ENCODE data around the gene NTNG1.

NTNG1 gene

GRCh38 chr1:107343601-107344000 lies 202.8 kb downstream of the NTNG1 start:
- no peak for DNase-seq

DNA sequence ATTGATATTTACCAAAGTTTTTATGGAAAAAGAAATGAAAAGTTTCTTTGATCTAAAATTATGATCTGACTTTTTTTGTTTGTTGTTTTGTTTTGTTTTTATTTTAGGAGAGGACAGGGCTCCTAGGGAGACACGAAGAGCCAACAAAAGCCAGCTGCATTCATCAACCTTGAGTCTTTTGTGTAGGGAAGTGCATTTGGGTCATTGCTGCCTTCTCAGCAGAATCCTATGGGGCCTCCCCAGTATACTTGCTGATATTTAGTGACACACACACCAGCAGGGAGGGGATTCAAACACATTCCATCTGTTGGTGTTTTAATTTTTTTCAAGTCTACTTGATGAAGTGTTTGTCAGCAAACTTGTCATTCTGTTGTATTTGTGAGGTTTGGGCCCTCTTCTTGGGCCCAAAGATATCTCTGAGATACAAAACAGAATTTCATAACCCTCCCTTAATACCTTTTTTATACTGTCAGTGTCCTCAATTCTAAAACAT lies 203.5 kb downstream of the NTNG1 start:
- DNase-seq: no peak

GRCh38 chr1:107344836-107345235 lies 204.0 kb downstream of the NTNG1 start:
- DNase-seq: no peak

GRCh38 chr1:107352850-107353249 lies 212.0 kb downstream of the NTNG1 start:
- DNase-seq: no peak

GRCh38 chr1:107357376-107357775 lies 216.5 kb downstream of the NTNG1 start:
- no peak for DNase-seq

DNA sequence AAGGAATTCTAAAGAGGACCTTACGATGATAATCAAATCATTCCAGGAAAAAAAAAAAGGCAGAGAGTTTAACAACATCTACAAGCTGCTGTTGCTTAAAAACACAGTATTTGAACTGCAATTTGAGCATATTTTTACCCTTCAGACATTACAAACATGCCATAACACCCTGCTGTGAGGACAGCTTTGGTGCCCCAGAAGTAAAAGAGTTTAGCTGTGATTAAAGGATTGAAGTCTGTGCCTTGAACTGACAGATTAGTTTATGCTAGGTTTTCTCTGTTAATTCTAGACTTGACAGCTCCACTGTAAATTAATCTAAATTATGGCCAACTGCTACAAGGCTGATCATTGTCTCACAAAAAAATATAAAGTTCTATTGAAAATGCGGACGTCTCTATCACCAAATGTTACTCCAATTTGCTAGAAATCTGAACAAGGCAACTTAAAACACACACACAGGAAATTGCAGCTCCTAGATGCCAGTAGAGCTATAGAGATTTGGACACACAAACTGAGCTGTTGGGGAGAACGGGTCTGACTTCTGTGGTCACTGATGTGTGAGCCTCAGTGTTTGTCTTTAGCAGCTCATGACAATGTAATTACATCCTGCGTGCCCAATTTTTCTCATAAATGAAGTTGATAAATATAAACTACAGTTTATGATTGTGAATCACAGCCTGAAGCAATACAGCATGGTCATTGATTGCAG lies 217.9 kb downstream of the NTNG1 start:
- no peak for DNase-seq

DNA sequence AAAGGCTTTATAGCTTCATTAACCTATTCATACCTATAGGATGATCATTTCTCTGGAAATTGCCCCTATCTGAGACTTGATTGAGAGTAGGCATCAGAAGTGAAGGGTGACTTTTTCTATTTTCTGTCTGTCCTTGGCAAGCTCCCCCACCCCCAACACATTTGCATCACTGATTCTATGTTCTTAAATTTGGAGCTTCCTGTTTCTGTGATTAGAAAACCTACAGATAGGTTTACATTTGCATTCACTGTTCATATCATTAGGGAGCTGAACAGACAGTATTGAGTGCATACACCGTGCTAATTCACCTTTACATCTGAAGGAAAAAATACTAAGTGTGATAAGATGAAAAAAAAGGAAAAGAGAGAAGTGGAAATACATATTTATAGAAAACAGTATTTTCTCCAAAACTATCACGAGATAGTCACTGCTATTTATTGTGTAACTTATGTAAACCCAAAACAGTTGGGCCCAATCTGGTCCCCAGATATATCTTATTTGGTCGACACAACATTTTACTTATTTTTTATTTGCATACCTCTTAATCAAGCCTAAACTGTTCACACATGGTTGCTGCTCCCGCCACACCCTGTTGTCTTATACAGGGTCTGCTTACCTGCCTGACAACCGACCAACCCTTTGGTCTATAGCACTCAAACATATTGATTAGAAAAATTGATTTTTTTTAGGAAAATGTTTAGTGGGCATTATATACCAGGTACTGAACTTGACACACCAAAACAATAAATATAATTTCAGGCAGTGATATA lies 218.8 kb downstream of the NTNG1 start:
- DNase-seq: no peak

- no peak for DNase-seq
Observed at GRCh38 chr1:107362468-107363140, 221.8 kb downstream of the NTNG1 start.

- DNase-seq: no peak
Observed at GRCh38 chr1:107363154-107363553, 222.3 kb downstream of the NTNG1 start.

DNA sequence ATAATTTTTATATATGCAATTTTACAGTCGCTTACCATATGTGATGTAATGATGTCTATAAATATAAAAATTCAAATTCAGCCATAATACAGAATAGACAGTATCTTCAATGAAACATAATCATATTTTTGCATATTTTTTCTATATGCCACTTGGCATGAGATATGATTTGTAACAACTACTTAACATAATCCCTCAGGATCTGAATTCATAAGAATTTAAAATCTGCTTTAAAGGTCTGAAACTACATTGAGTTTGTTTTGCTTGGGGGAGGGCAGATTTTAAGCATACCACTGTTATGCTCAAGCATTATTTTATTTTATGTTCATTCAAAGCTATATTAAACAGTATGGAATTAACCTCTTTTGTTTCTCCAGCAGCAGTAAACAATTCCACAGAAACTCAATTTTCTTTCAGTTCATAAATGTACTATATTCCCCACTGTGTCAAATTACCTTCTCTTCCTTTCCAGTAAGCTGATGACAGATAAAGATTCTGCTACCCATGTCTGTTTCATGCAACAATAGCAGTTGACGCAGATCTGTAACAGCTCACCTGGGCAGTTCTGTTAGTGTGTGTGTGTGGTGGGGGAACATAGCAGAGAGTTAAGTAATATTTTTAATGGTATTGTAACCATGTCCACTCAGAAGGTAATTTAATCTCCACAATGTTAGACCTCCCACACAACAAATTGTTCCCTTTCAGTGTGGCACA lies 224.8 kb downstream of the NTNG1 start:
- DNase-seq: no peak

- DNase-seq: no peak
Observed at GRCh38 chr1:107378426-107378825, 237.6 kb downstream of the NTNG1 start.

DNA sequence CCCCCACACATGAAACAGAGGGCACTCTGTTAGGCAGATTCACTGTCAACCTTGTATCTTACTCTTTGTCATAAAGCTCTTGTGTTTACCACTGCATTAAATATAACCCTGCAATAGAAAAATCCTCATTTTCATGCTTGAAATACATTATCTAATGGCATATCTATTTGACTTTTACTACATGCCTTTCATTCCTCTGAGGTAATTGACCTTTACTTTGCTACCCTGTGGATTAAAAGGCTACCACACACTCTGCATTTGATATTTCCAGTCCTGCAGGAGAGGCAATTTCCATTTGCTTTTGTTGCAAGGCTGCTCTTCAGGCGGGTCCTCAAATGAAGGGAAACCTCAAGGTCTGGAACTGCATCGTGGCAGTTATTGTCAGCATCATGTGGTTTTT lies 238.0 kb downstream of the NTNG1 start:
- no peak for DNase-seq

GRCh38 chr1:107379826-107380225 lies 239.0 kb downstream of the NTNG1 start:
- no peak for DNase-seq

DNA sequence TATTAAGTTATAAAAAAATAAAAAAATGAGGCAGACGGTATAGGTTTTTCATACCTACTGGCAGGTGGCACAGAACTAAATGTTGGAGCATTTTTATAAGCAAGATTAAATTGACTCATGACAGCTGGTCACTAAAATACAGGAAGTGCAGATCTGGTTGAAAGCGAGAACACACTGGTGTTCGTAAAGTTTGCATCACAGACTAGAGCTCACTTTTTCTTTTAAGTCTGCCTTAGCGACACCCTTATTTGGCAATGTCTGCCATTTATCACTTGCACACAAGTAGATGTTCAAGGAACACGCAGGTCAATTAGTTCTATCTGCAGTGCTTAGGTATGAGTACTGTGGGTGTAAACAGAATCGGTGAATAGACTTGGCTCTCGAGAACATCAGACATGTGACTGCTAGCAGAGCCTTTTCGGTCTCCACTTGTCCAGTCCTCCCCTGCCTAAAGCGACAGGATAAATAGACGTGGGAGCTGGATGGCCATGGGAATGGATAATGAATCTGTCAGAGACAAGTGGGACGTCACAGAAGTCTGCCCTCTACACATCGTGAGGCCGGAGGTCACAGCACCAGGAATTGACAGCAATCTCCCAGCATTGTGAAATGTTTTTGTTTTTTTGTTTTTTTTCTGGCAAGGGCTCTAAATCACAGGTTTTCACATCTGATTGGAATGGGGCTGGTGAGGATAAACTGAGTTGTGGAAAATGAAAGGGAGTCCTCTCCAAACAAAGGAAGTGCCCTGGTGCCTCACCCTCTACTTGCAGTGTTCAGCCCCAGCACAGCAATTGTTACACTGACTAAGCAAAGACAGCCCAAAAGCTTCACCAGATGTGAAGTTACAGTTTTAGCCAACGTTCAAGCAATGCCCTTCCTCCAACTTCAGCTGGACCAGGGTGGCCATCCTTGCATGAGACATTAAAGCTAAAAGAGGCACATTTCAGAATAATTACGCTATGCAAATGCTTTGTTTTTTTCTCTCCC lies 248.9 kb downstream of the NTNG1 start:
- no peak for DNase-seq

DNA sequence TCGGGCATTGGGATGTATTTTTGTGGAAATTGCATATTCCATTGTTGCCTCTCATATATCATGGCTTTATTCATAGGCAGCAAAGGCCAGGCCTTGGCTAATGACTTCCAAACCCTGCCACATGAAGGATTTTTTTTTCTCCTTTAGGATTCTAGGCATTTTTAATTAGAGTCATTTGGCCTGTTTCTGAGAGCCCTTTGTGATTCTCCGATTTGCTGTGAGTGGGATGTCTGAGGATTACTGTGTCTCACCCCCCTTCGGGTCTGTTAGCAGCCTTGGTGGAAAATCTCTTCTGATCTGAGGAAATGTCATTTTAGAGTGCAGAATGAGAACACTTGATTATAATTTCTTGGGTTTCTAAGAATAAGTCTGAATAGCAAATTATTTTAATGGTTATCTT lies 253.5 kb downstream of the NTNG1 start:
- DNase-seq: no peak

DNA sequence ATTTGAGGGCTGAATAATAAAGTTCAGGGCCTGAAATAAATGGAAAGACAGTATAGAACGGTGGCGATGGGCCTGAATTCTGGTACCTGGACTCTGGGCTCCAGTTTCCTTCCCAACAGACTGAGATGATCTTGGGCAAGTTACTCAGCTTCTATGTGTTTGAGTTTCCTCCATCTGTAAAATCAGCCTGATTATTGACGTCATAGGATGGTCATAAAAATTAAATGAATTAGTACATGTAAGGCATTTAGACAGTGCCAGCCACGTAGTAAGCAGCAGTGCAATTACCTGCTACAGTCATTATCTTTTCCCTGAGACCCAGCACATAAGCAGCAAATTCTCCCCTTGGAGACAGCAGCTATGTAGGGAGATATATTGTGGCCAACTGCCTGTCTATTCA lies 260.9 kb downstream of the NTNG1 start:
- no peak for DNase-seq

GRCh38 chr1:107404756-107405155 lies 263.9 kb downstream of the NTNG1 start:
- no peak for DNase-seq

- DNase-seq: no peak
Observed at GRCh38 chr1:107405236-107405635, 264.4 kb downstream of the NTNG1 start.

- no peak for DNase-seq
Observed at GRCh38 chr1:107407011-107407410, 266.2 kb downstream of the NTNG1 start.

DNA sequence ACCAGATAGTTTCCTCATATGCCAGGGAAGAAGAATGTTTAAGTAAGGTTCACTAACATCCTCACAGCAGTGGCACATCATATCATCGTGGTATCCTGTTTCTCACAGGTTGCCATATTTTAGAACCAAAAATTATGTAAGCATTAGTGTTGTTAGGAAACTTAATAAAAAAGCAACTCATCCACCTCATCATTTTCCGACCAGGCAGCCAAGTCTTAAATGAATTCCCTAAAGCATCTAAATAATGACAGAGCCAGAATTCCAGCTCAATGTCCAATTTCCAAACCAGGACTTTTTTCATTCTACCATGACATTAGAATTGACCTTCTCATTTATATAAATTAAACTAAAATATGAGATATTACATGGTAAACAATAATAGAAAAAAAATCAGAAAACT lies 272.7 kb downstream of the NTNG1 start:
- no peak for DNase-seq

GRCh38 chr1:107413951-107414350 lies 273.1 kb downstream of the NTNG1 start:
- no peak for DNase-seq

DNA sequence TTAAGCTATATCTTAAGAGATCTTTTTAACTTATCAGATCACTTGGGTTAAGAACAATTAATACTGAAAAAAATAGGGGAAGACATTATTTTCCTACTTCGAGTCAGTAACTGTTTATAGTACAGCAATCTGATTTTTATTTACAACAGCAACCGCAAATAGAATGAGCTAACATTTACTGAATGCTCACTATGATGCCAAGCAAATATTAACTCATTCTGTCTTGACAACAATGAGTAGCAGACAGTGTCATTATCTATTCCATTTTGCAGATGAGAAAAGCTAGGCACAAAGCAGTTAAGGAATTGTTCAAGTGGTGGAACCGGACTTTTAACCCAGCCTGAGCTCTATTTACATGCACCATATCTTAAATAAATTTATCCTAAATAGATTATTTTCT lies 273.7 kb downstream of the NTNG1 start:
- DNase-seq: no peak
